ENCODE data around the gene CHMP5.
"Not testable (repeated sequence)": the region's sequence is repeated elsewhere in the genome, so short reads cannot be mapped to it uniquely, and the experiment has no call there.

CHMP5 gene

GRCh38 chr9:33285502-33285901 is 20.7 kb downstream of the CHMP5 start:
- DNase-seq, result no peak

GRCh38 chr9:33287087-33287490 is 22.2 kb downstream of the CHMP5 start:
- peak; percentile 60 for DNase-seq

- DNase-seq, result no peak
These were observed 23.4 kb downstream of the CHMP5 start for GRCh38 chr9:33288235-33288634.

- no peak for DNase-seq
These were observed 24.1 kb downstream of the CHMP5 start for GRCh38 chr9:33288828-33289483.

- DNase-seq, result no peak
These were observed 24.6 kb downstream of the CHMP5 start for GRCh38 chr9:33289496-33289895.

- DNase-seq, result no peak
These were observed 25.0 kb downstream of the CHMP5 start for GRCh38 chr9:33289936-33290246.

GRCh38 chr9:33290247-33291030 is 25.6 kb downstream of the CHMP5 start, which contains the start of gene NFX1:
TSS of gene NFX1 (plus strand) at chr9:33290516. CDS start at chr9:33290573, 57 bp downstream.
- DNase-seq, result peak; percentile 95

- no peak for DNase-seq
These were observed 26.2 kb downstream of the CHMP5 start for GRCh38 chr9:33291031-33291397.

GRCh38 chr9:33291901-33292300 is 27.1 kb downstream of the CHMP5 start:
- DNase-seq, result no peak

GRCh38 chr9:33293782-33294181 is 28.9 kb downstream of the CHMP5 start:
- no peak for DNase-seq

- DNase-seq, result no peak
These were observed 30.0 kb downstream of the CHMP5 start for GRCh38 chr9:33294670-33295432.

GRCh38 chr9:33295571-33295970 is 30.7 kb downstream of the CHMP5 start:
- no peak for DNase-seq

- no peak for DNase-seq
These were observed 32.6 kb downstream of the CHMP5 start for GRCh38 chr9:33297432-33297831.

GRCh38 chr9:33300546-33300945 is 35.7 kb downstream of the CHMP5 start:
- DNase-seq, result no peak

GRCh38 chr9:33304362-33304761 is 39.5 kb downstream of the CHMP5 start:
- no peak for DNase-seq

GRCh38 chr9:33306037-33306436 is 41.2 kb downstream of the CHMP5 start:
- no peak for DNase-seq

- no peak for DNase-seq
These were observed 42.2 kb downstream of the CHMP5 start for GRCh38 chr9:33307067-33307466.

- no peak for DNase-seq
These were observed 45.1 kb downstream of the CHMP5 start for GRCh38 chr9:33309903-33310302.

- DNase-seq, result no peak
These were observed 45.9 kb downstream of the CHMP5 start for GRCh38 chr9:33310748-33311147.

- DNase-seq, result peak; percentile 52
These were observed 47.1 kb downstream of the CHMP5 start for GRCh38 chr9:33311953-33312352.

- no peak for DNase-seq
These were observed 50.5 kb downstream of the CHMP5 start for GRCh38 chr9:33315371-33315770.

GRCh38 chr9:33317136-33317535 is 52.3 kb downstream of the CHMP5 start:
- not testable (repeated sequence) for DNase-seq

- DNase-seq, result no peak
These were observed 53.4 kb downstream of the CHMP5 start for GRCh38 chr9:33318225-33318624.

GRCh38 chr9:33318781-33319180 is 53.9 kb downstream of the CHMP5 start:
- DNase-seq, result no peak

Measured in HCEC 1CT (cell line).